GM23338 (cell line): ENCODE measurements around the gene ARID4A. TPM values are rescaled to one million over a fixed set of nuclear protein-coding genes. Genes with fewer than 3 reads are reported as not detected.

ENCODE experiments used
- ATAC-seq: fragments of 200-7000 bp; cut with Tn5 transposase; 3 replicates; pipeline ENCODE4 v1.9.1; 2020
- DNase-seq: peaks from one replicate; pipeline ENCODE4 v3.0.0-alpha.2; 2015; ENCODE audit warnings: low spot score
- H2AFZ ChIP-seq: fragments of 200-600 bp; sonication (generic); 2 replicates; pipeline ENCODE4 v1.8.0; 2016; ENCODE audit warnings: antibody characterized with exemption, mild to moderate bottlenecking, moderate library complexity
- H3F3A ChIP-seq: fragments of 200-600 bp; sonication (generic); replicated peaks from 2 replicates; pipeline ENCODE4 v1.8.0; 2017; ENCODE audit warnings: antibody characterized with exemption, mixed run types, low read depth
- H3K27ac ChIP-seq: fragments of 200-600 bp; sonication (generic); 2 replicates; pipeline ENCODE4 v1.6.1; 2016; ENCODE audit warnings: low read depth
- H3K27me3 ChIP-seq: fragments of 200-600 bp; sonication (generic); 2 replicates; pipeline ENCODE4 v1.8.0; 2016; ENCODE audit warnings: mild to moderate bottlenecking, mixed run types, moderate library complexity; ENCODE audit not compliant: insufficient read depth
- H3K36me3 ChIP-seq: fragments of 200-600 bp; sonication (generic); 2 replicates; pipeline ENCODE4 v1.8.0; 2016; ENCODE audit warnings: mild to moderate bottlenecking; ENCODE audit not compliant: insufficient read depth
- H3K4me1 ChIP-seq: fragments of 200-600 bp; sonication (generic); 2 replicates; pipeline ENCODE4 v1.8.0; 2016; ENCODE audit warnings: mild to moderate bottlenecking, moderate library complexity; ENCODE audit not compliant: insufficient read depth
- H3K4me2 ChIP-seq: fragments of 200-600 bp; sonication (generic); 2 replicates; pipeline ENCODE4 v1.7.1; 2017; ENCODE audit warnings: mixed run types
- H3K4me3 ChIP-seq: fragments of 200-600 bp; sonication (generic); 2 replicates; pipeline ENCODE4 v1.6.1; 2016; ENCODE audit warnings: mixed run types
- H3K79me2 ChIP-seq: fragments of 200-600 bp; sonication (generic); replicated peaks from 2 replicates; pipeline ENCODE4 v1.8.0; 2017; ENCODE audit warnings: mild to moderate bottlenecking; ENCODE audit not compliant: insufficient read depth
- H3K9me2 ChIP-seq: fragments of 200-600 bp; sonication (generic); 2 replicates; pipeline ENCODE4 v1.8.0; 2017; ENCODE audit not compliant: insufficient read depth
- H4K20me1 ChIP-seq: fragments of 200-600 bp; sonication (generic); replicated peaks from 2 replicates; pipeline ENCODE4 v1.8.0; 2017; ENCODE audit warnings: mild to moderate bottlenecking; ENCODE audit not compliant: insufficient read depth
- H3K27ac Mint-ChIP-seq: 2 replicates; pipeline ENCODE4 v1.8.0; 2020; ENCODE audit warnings: inconsistent platforms, mild to moderate bottlenecking, moderate library complexity, mixed read lengths
- H3K27me3 Mint-ChIP-seq: 3 replicates; pipeline ENCODE4 v1.8.0; 2022; ENCODE audit warnings: low read depth, mild to moderate bottlenecking, moderate library complexity, mixed read lengths, inconsistent platforms; ENCODE audit not compliant: insufficient read depth, poor library complexity
- H3K36me3 Mint-ChIP-seq: 3 replicates; pipeline ENCODE4 v1.8.0; 2021; ENCODE audit warnings: low read depth, mild to moderate bottlenecking, inconsistent platforms, moderate library complexity, mixed read lengths
- H3K4me1 Mint-ChIP-seq: 3 replicates; pipeline ENCODE4 v1.8.0; 2020; ENCODE audit warnings: mild to moderate bottlenecking, inconsistent platforms, mixed read lengths
- H3K4me3 Mint-ChIP-seq: 3 replicates; pipeline ENCODE4 v1.8.0; 2021; ENCODE audit warnings: moderate library complexity, mild to moderate bottlenecking, inconsistent platforms, mixed read lengths
- H3K9me3 Mint-ChIP-seq: 3 replicates; pipeline ENCODE4 v1.8.0; 2020; ENCODE audit warnings: moderate library complexity, mild to moderate bottlenecking, inconsistent platforms, mixed read lengths
- CREB1 ChIP-seq: fragments of 250-450 bp; sonication (Bioruptor Pico); IDR thresholded peaks from 2 replicates; pipeline ENCODE4 v1.5.0; 2020; ENCODE audit warnings: low read depth, mild to moderate bottlenecking, moderate library complexity
- ETS1 ChIP-seq: IDR thresholded peaks from 2 replicates; pipeline ENCODE4 v1.6.1; 2016; ENCODE audit warnings: antibody characterized with exemption
- EZH2 ChIP-seq: fragments of 200-600 bp; sonication (generic); IDR thresholded peaks from one replicate; pipeline ENCODE4 v1.8.0; 2017; ENCODE audit warnings: antibody characterized with exemption, mild to moderate bottlenecking, low read depth; ENCODE audit not compliant: unreplicated experiment
- EZH2phosphoT487 ChIP-seq: fragments of 200-600 bp; sonication (generic); IDR thresholded peaks from one replicate; pipeline ENCODE4 v1.8.1; 2018; ENCODE audit warnings: antibody characterized with exemption; ENCODE audit not compliant: unreplicated experiment
- JUNB ChIP-seq: IDR thresholded peaks from one replicate; pipeline ENCODE4 v1.6.1; 2016; ENCODE audit warnings: antibody characterized with exemption; ENCODE audit not compliant: unreplicated experiment
- NANOG ChIP-seq: IDR thresholded peaks from 2 replicates; pipeline ENCODE4 v1.6.1; 2016; ENCODE audit warnings: antibody characterized with exemption, borderline replicate concordance
- POLR2AphosphoS5 ChIP-seq: IDR thresholded peaks from 2 replicates; pipeline ENCODE4 v1.6.1; 2016; ENCODE audit warnings: antibody characterized with exemption, low read depth
- REST ChIP-seq: IDR thresholded peaks from one replicate; pipeline ENCODE4 v1.6.1; 2018; ENCODE audit warnings: antibody characterized with exemption; ENCODE audit not compliant: unreplicated experiment
- STAT1 ChIP-seq: IDR thresholded peaks from one replicate; pipeline ENCODE4 v1.6.1; 2016; ENCODE audit warnings: antibody characterized with exemption; ENCODE audit not compliant: unreplicated experiment
- ZNF114 ChIP-seq: fragments of 250-450 bp; sonication (Bioruptor Pico); IDR thresholded peaks from 2 replicates; pipeline ENCODE4 v1.5.0; 2020; ENCODE audit warnings: mild to moderate bottlenecking, moderate library complexity
- ZNF331 ChIP-seq: fragments of 250-450 bp; sonication (Bioruptor Pico); IDR thresholded peaks from 2 replicates; pipeline ENCODE4 v1.5.0; 2020; ENCODE audit warnings: low read depth, mild to moderate bottlenecking, moderate library complexity
- polyA plus RNA-seq: library from polyadenylated mRNA; unstranded; fragments of >200 nt; fragmentation: Nextera tagmentation; extraction: Ambion mirVana; gene quantifications from 2 replicates; pipeline ENCODE4 v1.2.1, GENCODE V29; 2016
- total RNA-seq: library from RNA; depleted of rRNA; stranded (reverse); fragments of >200 nt; shearing (Covaris generic); gene quantifications from 2 replicates; pipeline ENCODE4 v1.2.3, GENCODE V29; 2014

The ARID4A gene
- total and polyA plus RNA-seq, 2 experiments from 2014 or later, result 9.1 to 25.4 TPM

DNA sequence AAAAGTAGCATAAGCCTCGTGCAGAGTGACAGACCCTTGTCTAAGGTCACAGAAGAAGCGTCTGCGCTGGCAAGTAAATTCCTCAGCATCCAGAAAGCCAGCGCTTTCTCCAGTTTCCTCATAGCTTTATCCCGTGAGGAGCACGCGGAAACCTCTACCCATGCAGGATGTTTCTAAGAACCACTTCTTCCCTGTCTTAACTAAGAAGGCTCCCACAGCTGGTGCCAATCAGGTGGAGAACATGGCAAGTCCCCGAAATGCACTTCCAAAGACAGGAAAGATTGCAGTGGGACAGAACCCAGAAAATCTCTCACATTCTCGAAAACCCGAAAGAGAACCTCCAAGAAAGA lies 968 bp upstream of the ARID4A start:
- H3K4me3 Mint-ChIP-seq, result no peak overlapping the region
- peaks cover 66% of the 10 kb centered on the region for H3K79me2 ChIP-seq
- H3K4me3 ChIP-seq, result peak overlapping the region; percentile 84
- H3K36me3 ChIP-seq, result peaks cover 4% of the 10 kb centered on the region; the same call in 1 of the 2 replicates
- DNase-seq, result peak; percentile 55
- peak overlapping the region; percentile 92 for H3K4me2 ChIP-seq
- 0 out of 2 replicates have a peak, but pooled peaks cover 5% of the 10 kb centered on the region for H3F3A ChIP-seq
- H3K9me3 Mint-ChIP-seq, result no peaks in the 10 kb centered on the region
- TF ChIP-seq STAT1 (no peak), EZH2 (no peak), NANOG (no peak), ETS1 (no peak), ZNF331 (CRISPR knock-in tag) (no peak), POLR2AphosphoS5 (no peak), EZH2phosphoT487 (no peak), JUNB (no peak)
- no peaks in the 10 kb centered on the region for H3K9me2 ChIP-seq
- H4K20me1 ChIP-seq, result peaks cover 8% of the 10 kb centered on the region
- peaks cover 6% of the 10 kb centered on the region; the same call in 2 of the 3 replicates for H3K4me1 Mint-ChIP-seq
- peaks cover 13% of the 10 kb centered on the region for H3K4me1 ChIP-seq
- ATAC-seq, result no peak
- H3K27me3 Mint-ChIP-seq, result no peaks in the 10 kb centered on the region
- H3K27ac Mint-ChIP-seq, result no peak overlapping the region
- H3K27ac ChIP-seq, result peak overlapping the region; percentile 90
- no peak overlapping the region for H2AFZ ChIP-seq
- peaks cover 40% of the 10 kb centered on the region for H3K36me3 Mint-ChIP-seq
- H3K27me3 ChIP-seq, result no peaks in the 10 kb centered on the region

- peaks cover 13% of the 10 kb centered on the region for H3K4me1 ChIP-seq
- H4K20me1 ChIP-seq, result peaks cover 8% of the 10 kb centered on the region
- H2AFZ ChIP-seq, result no peak overlapping the region
- H3K4me2 ChIP-seq, result peak overlapping the region; percentile 92
- 0 out of 2 replicates have a peak, but pooled peaks cover 5% of the 10 kb centered on the region for H3F3A ChIP-seq
- no peaks in the 10 kb centered on the region for H3K27me3 ChIP-seq
- peak overlapping the region; percentile 90 for H3K27ac ChIP-seq
- H3K4me3 Mint-ChIP-seq, result no peak overlapping the region
- no peaks in the 10 kb centered on the region for H3K27me3 Mint-ChIP-seq
- H3K9me3 Mint-ChIP-seq, result no peaks in the 10 kb centered on the region
- H3K4me1 Mint-ChIP-seq, result peaks cover 6% of the 10 kb centered on the region; the same call in 2 of the 3 replicates
- no peaks in the 10 kb centered on the region for H3K9me2 ChIP-seq
- H3K4me3 ChIP-seq, result peak overlapping the region; percentile 84
- H3K27ac Mint-ChIP-seq, result no peak overlapping the region
- peaks cover 61% of the 10 kb centered on the region for H3K79me2 ChIP-seq
- peaks cover 4% of the 10 kb centered on the region; the same call in 1 of the 2 replicates for H3K36me3 ChIP-seq
- peak; percentile 89 for ATAC-seq
- H3K36me3 Mint-ChIP-seq, result peaks cover 39% of the 10 kb centered on the region
- DNase-seq, result peak; percentile 100
- TF ChIP-seq NANOG (no peak), EZH2phosphoT487 (no peak), ZNF114 (peak; percentile 99), ZNF331 (CRISPR knock-in tag) (peak; percentile 44; the same call in 1 of the 2 replicates), CREB1 (CRISPR knock-in tag) (peak; percentile 84), ETS1 (peak; percentile 77), STAT1 (no peak), REST (no peak)
Measured at GRCh38 chr14:58297762-58298476, 436 bp upstream of the ARID4A start.
